ENCODE results near the gene PPFIA1.

Gene PPFIA1

GRCh38 chr11:70270104-70270876 is at the start of gene PPFIA1:
PPFIA1 (plus strand) TSS chr11:70270690; CDS start chr11:70272173, 1,483 bp downstream.
- peak; percentile 89 to 94 for DNase-seq (ENCODE audit: low read depth in 2 of 2)

DNA sequence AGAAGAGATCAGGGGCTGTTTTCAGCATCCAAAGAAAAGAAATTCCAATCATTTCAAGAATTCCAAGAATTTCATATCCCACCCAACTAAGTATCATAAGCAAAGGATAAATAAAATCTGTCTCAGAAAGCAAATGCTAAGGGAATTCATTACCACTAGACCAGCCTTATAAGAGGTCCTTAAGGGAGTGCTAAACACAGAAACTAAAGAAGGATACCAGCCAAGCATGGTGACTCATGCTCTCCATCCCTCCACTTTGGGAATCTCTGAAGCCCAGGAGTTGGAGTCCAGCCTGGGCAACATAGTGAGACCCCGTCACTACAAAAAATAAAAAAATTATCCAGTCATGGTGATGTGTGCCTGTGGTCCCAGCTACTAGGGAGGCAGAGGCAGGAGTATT is 49.6 kb upstream of the PPFIA1 start:
- DNase-seq (ENCODE audit: low read depth in 2 of 2), result no peak

DNA sequence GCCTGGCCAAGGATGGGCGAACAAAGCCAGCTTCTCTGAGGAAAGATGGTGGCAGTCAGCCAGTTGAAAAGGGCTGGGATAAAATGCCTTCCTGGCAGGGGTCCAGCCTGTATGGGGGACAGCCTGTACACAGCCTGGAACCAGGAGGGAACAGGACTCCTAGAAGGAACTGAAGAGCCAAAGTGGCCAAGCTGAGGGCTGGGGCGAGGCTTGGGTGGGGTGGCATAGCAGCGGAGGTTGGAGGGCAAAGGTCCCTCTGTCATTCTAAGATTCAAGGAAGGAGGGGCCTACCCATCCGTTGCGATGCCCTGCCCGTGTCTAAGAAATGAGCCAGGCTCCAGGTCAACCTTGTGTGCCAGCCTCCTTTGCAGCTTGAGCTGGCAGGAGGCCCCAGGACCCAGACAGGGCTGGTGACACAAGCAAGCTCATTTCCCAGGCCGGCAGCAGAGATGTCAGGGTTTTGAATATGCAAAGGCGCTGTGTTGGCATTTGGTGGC is 44.8 kb upstream of the PPFIA1 start:
- no peak for DNase-seq (ENCODE audit: low read depth in 2 of 2)

DNA sequence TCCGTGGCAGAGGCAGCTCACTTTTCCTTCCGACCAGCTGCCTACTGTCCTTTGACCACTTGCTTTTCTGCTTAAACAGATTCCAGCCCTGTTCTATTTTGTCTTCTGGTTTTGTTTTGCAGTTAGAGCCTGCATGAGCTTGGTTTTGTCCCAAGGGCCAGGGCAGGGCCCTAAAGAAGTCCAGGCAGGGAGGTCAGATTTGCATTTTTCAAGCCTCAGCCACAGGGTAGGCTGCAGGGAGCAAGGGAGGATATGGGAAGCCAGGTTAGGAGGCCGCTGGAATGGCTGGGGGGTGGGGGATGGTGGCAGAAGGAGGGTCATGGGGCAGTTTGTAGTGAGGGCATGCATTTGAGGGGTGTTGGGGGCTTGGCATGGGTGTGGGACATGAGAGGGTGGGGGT is 44.3 kb upstream of the PPFIA1 start:
- DNase-seq (ENCODE audit: low read depth in 2 of 2), result no peak

DNA sequence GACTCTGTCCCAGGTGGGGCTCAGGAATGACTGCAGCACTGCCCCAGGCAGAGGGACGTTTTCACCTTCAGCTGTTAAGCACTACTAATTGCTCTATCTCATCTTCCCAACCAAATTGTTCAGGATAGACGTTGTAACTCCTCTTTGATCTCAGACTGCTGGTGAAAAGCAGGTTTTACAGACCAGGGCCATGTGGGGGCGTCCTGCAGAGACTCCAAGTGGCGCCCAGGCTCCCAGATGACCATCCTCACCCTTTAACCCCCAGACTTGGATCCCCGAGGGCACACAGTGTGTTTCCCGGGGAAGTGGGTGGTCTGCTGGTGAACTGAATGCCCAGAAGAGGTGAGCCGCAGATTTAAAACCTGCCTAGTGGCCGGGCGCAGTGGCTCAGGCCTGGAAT is 43.5 kb upstream of the PPFIA1 start:
- no peak for DNase-seq (ENCODE audit: low read depth in 2 of 2)

- DNase-seq (ENCODE audit: low read depth in 2 of 2), result no peak
Measured at GRCh38 chr11:70229737-70230136, 40.8 kb upstream of the PPFIA1 start.

DNA sequence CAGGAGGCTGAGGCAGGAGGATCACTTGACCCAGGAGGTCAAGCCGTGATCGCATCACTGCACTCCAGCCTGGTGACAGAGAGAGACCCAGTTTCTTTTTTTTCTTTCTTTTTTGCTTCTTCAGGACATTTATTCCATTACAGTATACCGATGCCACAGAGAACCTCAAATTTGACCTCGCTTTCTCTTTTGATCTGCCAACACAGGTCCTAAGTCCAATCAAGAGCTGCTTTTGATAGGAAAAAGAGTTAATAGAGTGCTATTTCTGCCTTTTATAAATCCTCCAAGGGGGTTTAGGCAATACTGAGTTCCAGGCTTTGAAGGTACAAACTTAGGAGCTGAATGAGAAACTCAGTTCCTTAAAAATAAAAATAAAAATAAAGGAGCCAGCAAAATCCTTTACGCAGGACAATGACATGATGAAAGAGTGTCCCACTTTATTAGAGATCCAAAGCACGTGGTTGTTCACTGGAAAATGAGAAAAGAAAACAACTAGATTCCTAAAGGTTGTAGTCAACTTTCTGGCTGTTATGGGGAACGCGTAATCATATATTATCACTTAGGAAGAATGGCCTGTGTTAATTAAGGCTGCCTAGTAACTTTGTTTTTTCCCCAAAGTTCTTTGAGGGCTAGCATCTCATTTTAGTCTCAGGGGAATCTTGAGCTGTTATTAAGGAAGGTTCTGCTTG is 40.2 kb upstream of the PPFIA1 start:
- no peak for DNase-seq (ENCODE audit: low read depth in 2 of 2)

- DNase-seq (ENCODE audit: low read depth in 2 of 2), result no peak
Measured at GRCh38 chr11:70230840-70231710, 39.4 kb upstream of the PPFIA1 start.

DNA sequence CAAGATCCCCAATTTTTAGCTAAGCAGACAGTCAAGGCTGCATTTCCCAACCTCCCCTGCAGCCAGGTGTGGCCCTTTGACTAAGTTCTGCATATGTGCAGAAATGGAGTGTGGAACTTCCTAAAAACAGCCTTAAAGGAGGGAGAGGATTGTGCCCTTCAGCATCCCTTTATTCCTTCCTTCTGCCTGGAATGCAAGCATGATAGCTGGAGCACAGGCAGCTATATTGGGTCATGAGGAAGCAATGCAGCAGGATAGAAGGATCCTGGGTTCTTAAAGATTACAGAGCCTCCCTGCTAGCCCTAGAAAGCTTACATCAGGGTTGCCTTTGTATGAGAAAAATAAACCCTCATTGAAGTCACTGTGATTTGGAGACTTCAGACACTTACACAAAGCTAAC is 37.5 kb upstream of the PPFIA1 start:
- DNase-seq (ENCODE audit: low read depth in 2 of 2), result no peak

DNA sequence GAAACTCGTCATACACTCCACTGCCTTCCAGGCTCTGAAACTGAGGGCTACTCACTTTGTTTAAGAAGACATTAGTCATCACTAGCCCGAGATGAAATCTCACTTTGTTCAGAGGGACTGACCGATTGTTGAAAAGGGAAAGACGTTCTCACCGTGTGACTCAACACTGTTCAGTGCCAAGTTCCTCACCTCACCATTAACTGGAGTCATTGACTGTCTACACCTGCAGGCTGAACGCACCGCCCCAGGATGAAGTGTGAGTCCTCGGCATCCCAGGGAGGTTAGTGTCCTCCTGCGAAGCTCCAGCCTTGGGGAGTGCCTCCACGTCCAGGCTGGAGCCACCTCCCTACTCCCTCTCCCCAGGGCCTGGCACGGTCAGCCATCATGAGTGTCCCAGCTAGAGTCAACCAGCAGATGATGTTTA is 37.0 kb upstream of the PPFIA1 start:
- DNase-seq (ENCODE audit: low read depth in 2 of 2), result no peak

DNA sequence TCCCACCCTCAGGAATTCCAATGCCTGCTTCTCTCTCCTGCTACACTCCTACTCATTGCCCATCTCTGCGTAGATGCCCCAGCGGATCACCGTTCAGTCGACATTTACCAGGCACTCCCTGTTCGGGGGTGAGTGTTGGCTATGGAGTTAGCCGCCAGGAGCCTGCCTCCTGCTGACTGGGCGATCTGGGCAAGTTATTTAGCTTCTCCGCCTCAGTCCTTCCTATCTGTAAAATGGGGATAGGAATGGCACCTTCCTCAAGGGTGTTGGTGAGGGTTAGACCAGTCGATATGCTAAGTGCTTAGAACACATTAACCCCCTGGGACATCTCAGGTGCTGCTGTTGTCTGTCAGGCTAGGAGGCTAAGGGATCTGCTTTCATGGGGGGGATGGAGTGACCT is 36.5 kb upstream of the PPFIA1 start:
- DNase-seq (ENCODE audit: low read depth in 2 of 2), result no peak

DNA sequence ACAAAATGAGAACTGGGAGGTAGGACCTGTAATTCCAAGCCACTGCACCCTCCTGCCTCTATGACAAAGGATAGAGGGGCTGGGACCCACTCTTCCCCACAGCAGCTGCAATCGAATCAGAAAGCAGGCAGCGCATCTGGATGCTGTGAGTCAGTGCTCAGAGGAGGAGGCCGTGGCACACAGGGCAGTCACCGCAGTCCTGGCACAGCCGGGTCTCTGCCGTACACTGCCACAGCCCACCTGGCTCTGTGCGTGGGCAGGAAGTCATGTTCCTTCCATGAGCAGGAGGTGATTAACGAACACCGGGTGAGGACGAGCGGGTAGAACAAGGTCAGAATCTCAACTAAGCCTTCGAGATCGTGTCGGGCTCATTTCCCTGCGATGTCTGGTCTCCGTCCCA is 30.2 kb upstream of the PPFIA1 start:
- no peak for DNase-seq (ENCODE audit: low read depth in 2 of 2)

DNA sequence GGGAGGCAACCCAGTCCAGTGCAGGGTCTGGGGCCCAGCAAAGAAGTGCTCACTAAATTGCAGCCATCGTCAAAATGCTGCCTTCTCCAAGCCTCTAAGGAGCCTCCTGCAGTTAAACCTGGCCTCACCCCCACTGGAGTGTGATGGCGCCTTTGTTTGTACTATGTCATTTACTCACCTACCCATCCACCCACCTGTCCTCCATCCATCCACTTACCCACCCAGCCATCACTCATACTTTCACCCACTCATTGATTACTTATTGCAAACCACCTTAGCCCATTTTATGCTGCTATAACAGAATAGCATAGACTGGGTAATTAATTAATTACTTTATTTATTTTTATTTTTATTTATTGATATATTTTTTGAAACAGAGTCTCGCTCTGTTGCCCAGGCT is 28.8 kb upstream of the PPFIA1 start:
- DNase-seq (ENCODE audit: low read depth in 2 of 2), result no peak

DNA sequence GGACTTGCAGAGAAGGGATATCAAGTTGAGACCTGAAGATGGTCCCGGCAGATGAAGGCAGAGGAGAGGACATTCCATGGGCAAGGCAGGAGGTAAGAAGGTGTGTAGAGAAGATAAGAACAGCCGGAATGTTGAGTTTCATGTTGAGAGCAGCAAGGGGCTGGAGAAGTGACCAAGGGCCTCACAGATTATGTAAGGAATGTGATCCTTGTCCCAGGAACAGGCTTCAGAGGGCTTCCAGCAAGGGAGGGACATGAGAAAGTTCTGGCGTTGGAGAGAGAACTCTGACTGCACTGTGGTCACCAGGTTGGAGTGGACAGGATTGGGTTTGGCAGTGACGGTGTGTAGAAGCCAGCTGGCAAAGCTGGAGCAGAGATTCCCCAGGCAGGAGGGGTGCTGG is 27.6 kb upstream of the PPFIA1 start:
- no peak for DNase-seq (ENCODE audit: low read depth in 2 of 2)

DNA sequence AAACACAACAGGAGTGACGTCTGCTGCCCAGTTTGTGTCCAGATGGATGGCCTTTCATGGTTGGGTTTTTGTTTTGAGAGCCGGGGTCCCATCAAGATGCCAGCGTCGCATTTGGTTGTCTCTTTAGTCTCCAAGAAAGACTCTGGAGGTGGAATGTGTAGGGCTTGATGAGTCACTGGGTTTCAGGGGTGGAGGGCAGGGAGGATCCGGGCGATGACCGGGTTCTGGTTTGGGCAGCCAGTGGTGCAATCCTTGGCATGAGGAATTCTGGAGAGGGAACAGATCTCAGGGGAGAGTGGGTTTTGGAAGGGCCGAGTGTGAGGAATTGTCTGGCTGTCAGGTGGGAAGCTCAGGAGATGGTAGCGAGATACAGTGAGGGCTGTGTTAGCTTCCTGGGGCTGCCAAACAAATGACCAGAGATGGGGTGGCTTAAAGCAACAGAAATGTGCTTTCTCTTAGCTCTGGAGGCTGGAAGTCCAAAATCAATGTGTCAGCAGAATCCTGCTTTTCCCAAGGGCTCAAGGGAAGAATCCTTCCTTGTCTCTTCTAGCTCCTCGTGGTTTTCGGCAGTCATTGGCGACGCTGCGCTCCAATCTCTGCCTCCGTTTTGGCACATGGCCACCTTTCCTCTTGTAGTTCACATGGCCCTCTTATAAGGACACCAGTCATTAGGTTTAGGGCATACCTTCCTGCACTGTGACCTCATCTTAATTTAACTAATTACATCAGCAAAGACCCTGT is 26.4 kb upstream of the PPFIA1 start:
- no peak for DNase-seq (ENCODE audit: low read depth in 2 of 2)

DNA sequence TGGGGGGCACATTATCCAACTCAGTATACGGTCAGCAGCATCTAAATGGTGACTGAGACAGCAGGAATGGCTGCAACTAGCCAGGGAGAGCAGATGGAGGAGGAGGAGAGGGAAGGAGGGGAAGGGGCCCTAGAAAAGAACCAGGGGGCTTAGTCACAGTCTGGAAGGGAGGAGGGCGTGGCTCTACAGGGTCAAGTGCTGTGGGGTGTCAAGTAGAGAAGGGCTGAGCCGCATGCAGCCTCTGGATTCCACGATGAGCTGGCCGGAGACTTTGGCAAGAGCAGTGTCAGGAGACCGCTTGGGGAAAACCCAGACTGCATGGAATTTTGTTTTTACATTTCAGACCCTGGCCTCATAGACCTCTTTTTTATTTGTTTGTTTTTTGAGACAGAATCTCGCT is 25.8 kb upstream of the PPFIA1 start:
- no peak for DNase-seq (ENCODE audit: low read depth in 2 of 2)

DNA sequence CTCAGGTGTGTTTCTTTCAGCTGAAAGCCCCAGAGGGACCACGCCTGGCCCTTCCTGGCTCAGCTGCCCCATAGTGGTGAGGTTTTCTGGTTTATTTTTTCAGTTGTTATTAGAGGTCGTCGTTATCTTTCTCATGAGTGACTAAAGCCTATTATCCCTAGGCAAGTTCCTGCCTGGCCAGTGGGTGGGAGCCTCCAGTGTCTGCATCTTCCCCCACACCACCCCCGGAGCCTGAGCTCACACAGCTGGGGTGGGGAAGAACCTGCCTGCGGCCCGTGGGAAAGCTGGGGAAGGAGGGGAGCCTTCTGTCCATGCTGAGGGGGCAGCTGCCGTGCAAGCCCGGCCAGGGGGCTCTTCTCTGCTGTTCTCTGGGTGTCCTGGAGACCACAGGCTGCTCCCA is 24.3 kb upstream of the PPFIA1 start:
- DNase-seq (ENCODE audit: low read depth in 2 of 2), result no peak

DNA sequence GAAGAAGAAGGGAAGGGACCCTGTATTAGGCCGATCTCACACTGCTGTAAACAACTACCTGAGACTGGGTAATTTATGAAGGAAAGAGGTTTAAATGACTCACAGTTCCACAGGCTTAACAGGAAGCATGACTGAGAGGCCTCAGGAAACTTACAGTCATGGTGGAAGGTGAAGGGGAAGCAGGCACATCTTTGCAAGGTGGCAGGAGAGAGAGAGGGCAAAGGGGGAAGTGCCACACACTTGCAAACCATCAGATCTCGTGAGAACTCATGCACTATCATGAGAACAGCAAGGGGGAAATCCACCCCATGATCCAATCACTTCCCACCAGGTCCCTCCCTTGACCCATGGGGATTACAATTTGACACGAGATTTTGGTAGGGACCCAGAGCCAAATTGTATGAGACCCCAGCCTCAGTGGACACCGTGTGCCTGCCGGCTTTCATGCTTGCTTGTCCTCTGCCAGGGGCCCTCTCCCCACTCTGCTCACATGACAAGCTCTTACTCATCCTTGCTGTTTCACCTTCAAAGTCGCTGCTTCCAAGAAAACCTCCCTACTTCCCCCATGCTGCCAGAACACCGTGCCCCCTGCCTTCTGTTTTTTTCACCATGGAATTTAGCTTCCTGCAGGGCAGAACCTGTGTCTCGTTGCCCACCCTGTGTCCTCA is 23.3 kb upstream of the PPFIA1 start:
- DNase-seq (ENCODE audit: low read depth in 2 of 2), result no peak

GRCh38 chr11:70247710-70248072 is 22.8 kb upstream of the PPFIA1 start:
- DNase-seq (ENCODE audit: low read depth in 2 of 2), result no peak

- no peak for DNase-seq (ENCODE audit: low read depth in 2 of 2)
Measured at GRCh38 chr11:70250876-70251658, 19.4 kb upstream of the PPFIA1 start.
